Measurements from ENCODE around the gene NUP93.

GRCh38 chr16:56732832-56733231 is 2.9 kb downstream of the NUP93 start:
- no peak for TF ChIP-seq EZH2 (IDR thresholded peaks at IDR 0.05; ENCODE audit: low read depth)
- no peak for TF ChIP-seq CTCF (conservative IDR thresholded peaks at IDR 0.05)
